HS-5 (cell line): ENCODE results near the gene GPT2.
"Not testable (repeated sequence)": the region's sequence is repeated elsewhere in the genome, so short reads cannot be mapped to it uniquely, and the experiment has no call there.

Experiments used
- DNase-seq: peaks from one replicate; pipeline ENCODE4 v3.0.0-alpha.2; 2012; ENCODE audit warnings: low read depth

GPT2 gene

DNA sequence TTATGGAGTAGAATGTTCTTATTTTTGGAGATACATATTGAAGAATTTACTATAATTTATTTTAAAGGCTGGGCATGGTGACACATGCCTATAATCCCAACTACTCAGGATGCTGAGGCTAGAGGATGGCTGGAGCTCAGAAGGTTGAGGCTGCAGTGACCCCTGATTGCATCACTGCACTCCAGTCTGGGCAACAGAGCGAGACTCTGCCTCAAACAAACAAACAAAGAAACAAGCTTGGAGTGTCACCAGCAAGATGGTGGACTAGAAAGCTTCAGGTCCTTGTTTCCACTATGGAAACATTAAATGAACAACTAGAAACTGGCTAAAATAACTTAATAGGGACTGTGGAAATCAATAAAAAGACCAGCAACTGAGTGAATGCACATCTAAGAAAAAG is 17.9 kb upstream of the GPT2 start:
- no peak for DNase-seq

DNA sequence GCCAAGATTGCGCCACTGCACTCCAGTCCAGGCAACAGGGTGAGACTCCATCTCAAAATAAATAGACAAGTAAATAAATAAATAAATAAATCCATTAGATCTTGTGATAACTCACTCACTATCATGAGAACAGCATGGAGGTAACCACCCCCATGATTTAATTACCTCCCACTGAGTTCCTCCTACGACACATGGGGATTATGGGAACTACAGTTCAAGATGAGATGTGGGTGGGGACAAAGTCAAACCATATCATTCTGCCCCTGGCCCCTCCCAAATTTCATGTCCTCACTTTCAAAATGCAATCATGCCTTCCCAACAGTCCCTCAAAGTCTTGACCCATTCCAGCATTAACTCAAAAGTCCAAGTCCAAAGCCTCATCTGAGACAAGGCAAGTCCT is 16.7 kb upstream of the GPT2 start:
- DNase-seq: not testable (repeated sequence)

GRCh38 chr16:46868891-46869290 is 15.3 kb upstream of the GPT2 start:
- not testable (repeated sequence) for DNase-seq

DNA sequence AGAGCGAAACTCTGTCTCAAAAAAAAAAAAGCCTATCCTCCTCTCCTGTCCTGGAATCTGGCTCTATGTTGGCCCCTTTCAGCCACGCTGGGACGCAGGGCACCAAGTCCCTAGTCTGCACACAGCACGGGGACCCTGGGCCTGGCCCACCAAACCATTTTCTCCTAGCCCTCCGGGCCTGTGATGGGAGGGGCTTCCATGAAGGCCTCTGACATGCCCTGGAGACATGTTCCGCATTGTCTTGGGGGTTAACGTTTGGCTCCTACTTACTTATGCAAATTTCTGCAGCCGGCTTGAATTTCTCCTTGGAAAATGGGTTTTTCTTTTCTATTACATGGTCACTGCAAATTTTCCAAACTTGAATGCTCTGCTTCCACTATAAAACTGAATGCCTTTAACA is 12.6 kb upstream of the GPT2 start:
- no peak for DNase-seq

DNA sequence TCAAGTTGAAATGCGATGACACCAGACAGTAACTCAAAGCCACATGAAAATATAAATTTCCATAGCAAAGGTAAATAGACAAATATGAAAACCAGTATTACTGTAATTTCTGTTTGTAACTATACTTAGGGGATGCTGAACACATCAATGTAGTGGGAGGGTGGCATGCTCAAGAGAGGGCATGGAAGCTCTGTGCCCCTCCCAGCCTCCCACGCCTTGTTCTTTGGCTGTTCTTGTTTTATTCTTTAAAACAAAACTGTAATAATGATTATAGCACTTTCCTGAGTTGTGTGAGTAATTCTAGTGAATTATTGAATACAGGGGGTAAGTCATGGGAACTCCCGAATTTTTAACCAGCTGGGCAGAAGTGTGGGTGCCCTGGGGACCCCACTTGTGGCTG is 11.0 kb upstream of the GPT2 start:
- no peak for DNase-seq

GRCh38 chr16:46875243-46875642 is 8.9 kb upstream of the GPT2 start:
- no peak for DNase-seq

GRCh38 chr16:46882304-46882939 is 1.7 kb upstream of the GPT2 start:
- DNase-seq: no peak

GRCh38 chr16:46882940-46883307 is 1.2 kb upstream of the GPT2 start:
- no peak for DNase-seq

DNA sequence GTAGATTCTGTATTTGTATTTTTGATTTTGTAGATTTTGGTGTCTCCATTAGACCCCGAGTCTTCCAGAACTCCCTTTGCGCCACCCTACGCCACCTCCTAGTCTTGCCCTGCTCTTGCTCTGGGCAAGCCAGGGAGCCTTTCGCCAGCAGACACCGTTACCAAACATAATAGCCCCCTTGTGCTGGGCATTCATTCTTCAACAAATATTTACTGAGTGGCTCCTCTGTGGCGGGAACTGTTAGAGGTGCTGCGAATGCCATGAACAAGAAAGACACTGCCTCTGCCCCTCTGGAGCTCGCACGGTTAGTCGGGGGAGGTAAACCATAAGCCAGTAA is 841 bp upstream of the GPT2 start:
- DNase-seq: no peak

DNA sequence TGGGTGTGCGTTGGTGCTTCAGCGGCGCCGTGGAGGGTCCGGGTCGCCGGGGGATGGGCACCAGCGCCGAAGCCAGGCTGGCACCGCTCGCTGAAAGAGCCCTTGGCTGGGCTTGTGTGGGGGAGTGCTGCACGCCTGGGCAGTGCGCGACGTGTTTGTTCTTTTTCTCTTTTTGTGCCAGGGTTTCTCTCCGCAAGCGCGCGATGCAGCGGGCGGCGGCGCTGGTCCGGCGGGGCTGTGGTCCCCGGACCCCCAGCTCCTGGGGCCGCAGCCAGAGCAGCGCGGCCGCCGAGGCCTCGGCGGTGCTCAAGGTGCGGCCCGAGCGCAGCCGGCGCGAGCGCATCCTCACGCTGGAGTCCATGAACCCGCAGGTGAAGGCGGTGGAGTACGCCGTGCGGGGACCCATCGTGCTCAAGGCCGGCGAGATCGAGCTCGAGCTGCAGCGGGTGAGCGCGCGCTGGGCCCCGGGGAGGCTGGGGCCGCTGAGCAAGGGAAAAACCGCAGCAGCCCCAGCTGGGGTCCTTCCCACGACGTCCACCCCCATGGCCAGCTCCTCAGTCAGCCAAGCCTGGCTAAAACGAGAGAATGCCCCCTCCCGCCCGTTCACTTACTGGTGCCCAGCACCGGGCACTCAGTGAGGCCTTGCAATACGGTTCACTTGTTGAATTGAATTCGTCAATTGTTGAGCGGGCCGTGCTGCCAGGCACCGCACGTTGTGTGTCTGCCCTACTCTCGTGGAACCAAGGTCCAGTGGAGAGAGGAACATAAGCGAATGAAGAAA is 541 bp downstream of the GPT2 start:
- DNase-seq: no peak

GRCh38 chr16:46885960-46886763 is 2.0 kb downstream of the GPT2 start:
- DNase-seq: no peak

DNA sequence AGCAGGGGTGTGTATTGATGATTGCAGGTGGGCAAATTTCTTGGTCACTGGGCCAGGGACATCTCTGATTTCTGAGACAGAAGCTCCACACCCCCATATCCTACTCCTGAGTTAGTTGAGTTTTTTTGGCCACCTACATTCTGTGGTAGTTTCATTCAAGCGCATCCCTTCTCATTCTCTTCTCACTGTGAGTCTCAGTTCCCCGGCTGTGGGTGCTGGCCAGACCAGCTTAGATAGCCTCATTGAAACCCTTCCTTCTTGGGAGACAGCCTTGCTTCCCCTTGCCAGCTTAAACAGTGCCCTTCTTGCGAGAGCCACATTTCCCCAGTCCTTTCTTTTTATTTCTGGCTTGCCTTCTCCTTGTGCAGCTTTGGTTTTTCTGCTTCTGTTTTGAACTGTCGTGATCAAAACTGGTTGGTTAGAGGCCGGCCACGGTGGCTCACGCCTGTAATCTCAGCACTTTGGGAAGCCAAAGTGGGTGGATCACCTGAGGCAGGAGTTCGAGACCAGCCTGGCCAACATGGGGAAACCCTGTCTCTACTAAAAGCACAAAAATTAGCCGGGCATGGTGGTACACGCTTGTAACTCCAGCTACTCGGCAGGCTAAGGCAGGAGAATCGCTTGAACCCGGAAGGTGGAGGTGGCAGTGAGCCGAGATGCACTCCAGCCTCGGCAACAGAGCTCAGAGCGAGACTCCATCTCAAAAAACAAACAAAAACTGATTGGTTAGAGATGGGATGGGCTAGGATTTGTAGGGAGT is 2.8 kb downstream of the GPT2 start:
- DNase-seq: no peak

DNA sequence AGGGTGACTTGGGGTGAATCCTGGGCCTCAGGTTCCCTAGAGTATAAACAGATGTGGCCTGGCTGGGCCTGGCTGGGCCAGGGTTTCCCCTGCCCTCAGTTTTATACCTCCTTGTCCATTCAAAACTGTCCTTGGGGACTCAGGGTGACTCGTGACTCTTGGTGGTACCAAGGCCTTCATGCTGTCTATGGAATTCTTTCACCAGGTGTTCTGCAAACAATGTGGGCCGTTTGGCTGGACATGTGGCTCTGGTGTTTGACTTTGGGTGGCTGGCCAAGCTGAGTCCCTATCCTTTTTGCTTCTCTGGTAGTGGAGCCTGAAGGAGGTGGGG is 3.3 kb downstream of the GPT2 start:
- no peak for DNase-seq

- no peak for DNase-seq
Measured at GRCh38 chr16:46889245-46889941, 5.2 kb downstream of the GPT2 start.

DNA sequence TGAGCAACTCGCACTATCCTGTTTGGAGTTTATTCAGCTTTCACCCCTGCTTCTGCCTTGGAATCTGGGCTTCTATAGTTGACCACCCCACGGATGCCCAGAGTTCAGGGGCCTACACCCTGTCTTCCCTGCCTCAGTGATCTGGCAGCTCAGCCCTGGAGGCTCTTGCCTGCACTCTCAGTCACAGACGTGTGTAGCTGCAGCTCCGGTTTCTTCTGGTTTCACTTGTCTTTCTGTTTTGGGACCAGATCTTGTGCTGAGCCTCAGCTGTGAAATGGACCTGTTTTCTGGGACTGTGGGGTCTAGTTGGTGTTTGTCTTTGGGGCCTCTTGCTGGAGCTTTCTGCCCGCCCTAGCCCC is 5.8 kb downstream of the GPT2 start:
- no peak for DNase-seq

- no peak for DNase-seq
Measured at GRCh38 chr16:46891910-46892309, 7.7 kb downstream of the GPT2 start.

GRCh38 chr16:46894036-46894672 is 10.0 kb downstream of the GPT2 start:
- no peak for DNase-seq

GRCh38 chr16:46895399-46896313 is 11.5 kb downstream of the GPT2 start:
- DNase-seq: no peak

GRCh38 chr16:46896314-46896968 is 12.3 kb downstream of the GPT2 start:
- DNase-seq: no peak

GRCh38 chr16:46897471-46897870 is 13.3 kb downstream of the GPT2 start:
- DNase-seq: no peak
